Epithelial cell of esophagus (primary cell): ENCODE data around the gene NEDD4L.

ENCODE experiments used
- DNase-seq: peaks from one replicate; pipeline ENCODE4 v3.0.0; 2010; ENCODE audit warnings: low read depth
- H3K4me3 ChIP-seq: 2 replicates; pipeline ENCODE4 v1.5.1; 2011; ENCODE audit warnings: mild to moderate bottlenecking, low read length, control low read depth
- CTCF ChIP-seq: IDR thresholded peaks from 2 replicates; pipeline ENCODE4 v1.5.1; 2011; ENCODE audit warnings: low read depth, mild to moderate bottlenecking, low read length, control low read depth, inconsistent platforms; ENCODE audit not compliant: insufficient read depth; ENCODE audit errors: missing control alignments

The NEDD4L gene

GRCh38 chr18:58098706-58099105 lies 54.7 kb downstream of the NEDD4L start:
- TF ChIP-seq CTCF: no peak
- DNase-seq: no peak
- H3K4me3 ChIP-seq: no peak overlapping the region

GRCh38 chr18:58100154-58100553 lies 56.1 kb downstream of the NEDD4L start:
- no peak for TF ChIP-seq CTCF
- no peak overlapping the region for H3K4me3 ChIP-seq
- no peak for DNase-seq

GRCh38 chr18:58101291-58101794 lies 57.3 kb downstream of the NEDD4L start:
- DNase-seq: no peak
- no peak overlapping the region for H3K4me3 ChIP-seq
- no peak for TF ChIP-seq CTCF

GRCh38 chr18:58102018-58102417 lies 58.0 kb downstream of the NEDD4L start:
- DNase-seq: no peak
- no peak for TF ChIP-seq CTCF

GRCh38 chr18:58102875-58103274 lies 58.8 kb downstream of the NEDD4L start:
- no peak overlapping the region for H3K4me3 ChIP-seq
- DNase-seq: no peak
- no peak for TF ChIP-seq CTCF

More at GRCh38 chr18:58102018-58102417, 58.0 kb downstream of the NEDD4L start:
- no peak overlapping the region for H3K4me3 ChIP-seq

- TF ChIP-seq CTCF: no peak
- no peak overlapping the region for H3K4me3 ChIP-seq
- DNase-seq: no peak
Measured at GRCh38 chr18:58103339-58103985, 59.4 kb downstream of the NEDD4L start.

GRCh38 chr18:58104096-58104495 lies 60.1 kb downstream of the NEDD4L start:
- no peak for DNase-seq
- no peak overlapping the region for H3K4me3 ChIP-seq
- no peak for TF ChIP-seq CTCF
